Cardiac fibroblast (primary cell): ENCODE measurements around the gene OASL.
"Not testable (repeated sequence)": the region's sequence is repeated elsewhere in the genome, so short reads cannot be mapped to it uniquely, and the experiment has no call there.

Source experiments
- DNase-seq, 2 donors: peaks; one replicate each; pipeline versions ENCODE4 v3.0.0 to v3.0.0-alpha.2; 2010; ENCODE audit warnings: low read depth in 2 of 2
- H3K4me3 ChIP-seq, 2 donors: replicated peaks in 1 of 2; 1 replicate in 1 of 2; 2 replicates in 1 of 2; pipeline ENCODE4 v1.5.1; 2011; ENCODE audit warnings: low read depth in 2 of 2, low read length in 2 of 2, mild to moderate bottlenecking in 2 of 2, moderate library complexity in 1 of 2
- CTCF ChIP-seq: IDR thresholded peaks from one replicate; pipeline ENCODE4 v1.5.1; 2011; ENCODE audit warnings: low read depth, mild to moderate bottlenecking, low read length, inconsistent platforms

The OASL gene

GRCh38 chr12:121069206-121069605 lies 30.2 kb upstream of the OASL start:
- H3K4me3 ChIP-seq, result no peak overlapping the region
- no peak for TF ChIP-seq CTCF
- DNase-seq, result no peak

- no peak for DNase-seq
- no peak for TF ChIP-seq CTCF
- no peak overlapping the region for H3K4me3 ChIP-seq
Measured at GRCh38 chr12:121065345-121065744, 26.3 kb upstream of the OASL start.

GRCh38 chr12:121064586-121064985 lies 25.5 kb upstream of the OASL start:
- DNase-seq, H3K4me3 ChIP-seq: not testable (repeated sequence)

- no peak for DNase-seq
- no peak for TF ChIP-seq CTCF
- no peak overlapping the region for H3K4me3 ChIP-seq
Measured at GRCh38 chr12:121064116-121064515, 25.1 kb upstream of the OASL start.

GRCh38 chr12:121062391-121063045 lies 23.5 kb upstream of the OASL start:
- H3K4me3 ChIP-seq, result no peak overlapping the region
- TF ChIP-seq CTCF, result no peak
- no peak for DNase-seq

- TF ChIP-seq CTCF, result peak; percentile 15
- H3K4me3 ChIP-seq, result no peak overlapping the region
- peak; percentile 25 to 39 for DNase-seq
Measured at GRCh38 chr12:121061831-121062230, 22.8 kb upstream of the OASL start.

- peak; percentile 56 to 62 for DNase-seq
- peak overlapping the region; percentile 15 to 33 for H3K4me3 ChIP-seq
- peak; percentile 51 for TF ChIP-seq CTCF
Measured at GRCh38 chr12:121060149-121061001, 21.3 kb upstream of the OASL start.
